ENCODE measurements around the gene TRAF4.

TRAF4 gene

DNA sequence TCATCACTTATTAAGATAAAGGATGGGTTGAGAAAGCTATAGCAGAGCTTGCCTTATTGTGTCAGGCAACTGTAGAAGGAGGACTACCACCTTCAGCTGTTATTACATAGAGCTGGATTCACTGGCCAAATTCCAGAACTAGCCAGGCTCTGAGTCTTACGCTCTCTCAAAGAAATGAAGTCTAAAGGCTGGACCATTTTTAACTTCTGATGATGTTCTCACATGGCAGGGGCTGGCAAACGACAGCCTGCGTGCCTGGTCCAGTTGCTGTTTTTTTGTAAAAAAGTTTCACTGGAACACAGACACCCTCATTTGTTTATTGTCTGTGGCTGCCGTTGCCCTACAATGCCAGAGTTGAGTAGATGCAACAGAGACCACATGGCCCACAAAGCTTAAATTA is 21.2 kb downstream of the TRAF4 start:
- Histone ChIP-seq H3K27me3 (ENCODE audit: insufficient read depth, low read length, poor library complexity) (no peaks in the 10 kb centered on the region), H3K27ac (ENCODE audit: low read length) (no peak overlapping the region), H4K20me1 (ENCODE audit: insufficient read depth, low read length) (peaks cover 9% of the 10 kb centered on the region; the same call in 1 of the 2 replicates), H3K4me3 (ENCODE audit: low read depth in 1 of 2, low read length in 2 of 2) (no peak overlapping the region), H2AFZ (ENCODE audit: low read depth, low read length) (no peak overlapping the region), H3K79me2 (ENCODE audit: insufficient read depth, low read length) (peaks cover 15% of the 10 kb centered on the region), H3K4me2 (ENCODE audit: insufficient read depth, low read length) (no peak overlapping the region), H3K36me3 (ENCODE audit: insufficient read depth, low read length) (peaks cover 44% of the 10 kb centered on the region), H3K4me1 (ENCODE audit: insufficient read depth, low read length) (no peaks in the 10 kb centered on the region), H3K9ac (ENCODE audit: low read depth, low read length) (no peak overlapping the region), H3K9me3 (ENCODE audit: insufficient read depth, low read length, severe bottlenecking) (no peaks in the 10 kb centered on the region)
- no peak for DNase-seq
- no peak for ATAC-seq (ENCODE audit: insufficient read depth, low read depth)
- no peak for TF ChIP-seq EZH2 (IDR thresholded peaks at IDR 0.05; ENCODE audit: borderline replicate concordance, low read depth, low read length, severe bottlenecking)
- TF ChIP-seq, protein P1, sequence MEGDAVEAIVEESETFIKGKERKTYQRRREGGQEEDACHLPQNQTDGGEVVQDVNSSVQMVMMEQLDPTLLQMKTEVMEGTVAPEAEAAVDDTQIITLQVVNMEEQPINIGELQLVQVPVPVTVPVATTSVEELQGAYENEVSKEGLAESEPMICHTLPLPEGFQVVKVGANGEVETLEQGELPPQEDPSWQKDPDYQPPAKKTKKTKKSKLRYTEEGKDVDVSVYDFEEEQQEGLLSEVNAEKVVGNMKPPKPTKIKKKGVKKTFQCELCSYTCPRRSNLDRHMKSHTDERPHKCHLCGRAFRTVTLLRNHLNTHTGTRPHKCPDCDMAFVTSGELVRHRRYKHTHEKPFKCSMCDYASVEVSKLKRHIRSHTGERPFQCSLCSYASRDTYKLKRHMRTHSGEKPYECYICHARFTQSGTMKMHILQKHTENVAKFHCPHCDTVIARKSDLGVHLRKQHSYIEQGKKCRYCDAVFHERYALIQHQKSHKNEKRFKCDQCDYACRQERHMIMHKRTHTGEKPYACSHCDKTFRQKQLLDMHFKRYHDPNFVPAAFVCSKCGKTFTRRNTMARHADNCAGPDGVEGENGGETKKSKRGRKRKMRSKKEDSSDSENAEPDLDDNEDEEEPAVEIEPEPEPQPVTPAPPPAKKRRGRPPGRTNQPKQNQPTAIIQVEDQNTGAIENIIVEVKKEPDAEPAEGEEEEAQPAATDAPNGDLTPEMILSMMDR (IDR thresholded peaks at IDR 0.05; ENCODE audit: borderline replicate concordance, extremely low read depth, low read length, poor library complexity, severe bottlenecking) = no peak

DNA sequence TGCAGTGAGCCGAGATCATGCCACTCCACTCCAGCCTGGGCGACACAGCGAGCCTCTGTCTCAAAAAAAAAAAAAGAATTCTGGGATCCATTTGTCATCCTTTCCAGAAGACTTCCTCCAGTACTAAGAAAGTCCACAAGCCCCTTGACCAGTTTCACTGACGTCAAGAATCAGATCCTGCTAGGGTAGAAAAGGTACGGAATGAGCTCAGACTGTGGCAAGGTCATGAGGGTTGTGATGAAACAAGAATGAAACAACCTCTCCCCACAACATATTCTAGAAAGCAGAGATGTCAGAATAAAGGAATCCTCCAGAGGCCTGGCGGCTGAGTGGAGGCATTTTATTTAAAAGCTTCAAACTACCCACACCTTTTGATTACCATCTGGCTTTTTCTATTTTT is 29.9 kb downstream of the TRAF4 start:
- ATAC-seq (ENCODE audit: insufficient read depth, low read depth) = no peak
- Histone ChIP-seq H3K4me1 (ENCODE audit: insufficient read depth, low read length) (peaks cover 2% of the 10 kb centered on the region; the same call in 1 of the 2 replicates), H3K4me2 (ENCODE audit: insufficient read depth, low read length) (no peak overlapping the region), H3K27ac (ENCODE audit: low read length) (no peak overlapping the region), H4K20me1 (ENCODE audit: insufficient read depth, low read length) (peaks cover 6% of the 10 kb centered on the region; the same call in 1 of the 2 replicates), H3K4me3 (ENCODE audit: low read depth in 1 of 2, low read length in 2 of 2) (no peak overlapping the region), H3K9me3 (ENCODE audit: insufficient read depth, low read length, severe bottlenecking) (no peaks in the 10 kb centered on the region), H3K79me2 (ENCODE audit: insufficient read depth, low read length) (peaks cover 49% of the 10 kb centered on the region), H2AFZ (ENCODE audit: low read depth, low read length) (no peak overlapping the region), H3K36me3 (ENCODE audit: insufficient read depth, low read length) (no peaks in the 10 kb centered on the region), H3K27me3 (ENCODE audit: insufficient read depth, low read length, poor library complexity) (no peaks in the 10 kb centered on the region), H3K9ac (ENCODE audit: low read depth, low read length) (no peak overlapping the region)
- TF ChIP-seq, protein P1 (IDR thresholded peaks at IDR 0.05; ENCODE audit: borderline replicate concordance, extremely low read depth, low read length, poor library complexity, severe bottlenecking) = no peak
- no peak for TF ChIP-seq EZH2 (IDR thresholded peaks at IDR 0.05; ENCODE audit: borderline replicate concordance, low read depth, low read length, severe bottlenecking)
- DNase-seq = no peak

GRCh38 chr17:28774206-28774605 is 30.4 kb downstream of the TRAF4 start:
- H3K9me3 ChIP-seq (ENCODE audit: insufficient read depth, low read length, severe bottlenecking) = no peaks in the 10 kb centered on the region
- TF ChIP-seq, protein P1 (IDR thresholded peaks at IDR 0.05; ENCODE audit: borderline replicate concordance, extremely low read depth, low read length, poor library complexity, severe bottlenecking) = no peak
- TF ChIP-seq EZH2 (IDR thresholded peaks at IDR 0.05; ENCODE audit: borderline replicate concordance, low read depth, low read length, severe bottlenecking) = no peak
- no peak overlapping the region for H3K27ac ChIP-seq (ENCODE audit: low read length)
- no peak overlapping the region for H2AFZ ChIP-seq (ENCODE audit: low read depth, low read length)
- peaks cover 6% of the 10 kb centered on the region; the same call in 1 of the 2 replicates for H4K20me1 ChIP-seq (ENCODE audit: insufficient read depth, low read length)
- no peak overlapping the region for H3K4me2 ChIP-seq (ENCODE audit: insufficient read depth, low read length)
- H3K4me1 ChIP-seq (ENCODE audit: insufficient read depth, low read length) = peaks cover 2% of the 10 kb centered on the region; the same call in 1 of the 2 replicates
- no peaks in the 10 kb centered on the region for H3K36me3 ChIP-seq (ENCODE audit: insufficient read depth, low read length)
- H3K4me3 ChIP-seq (ENCODE audit: low read depth in 1 of 2, low read length in 2 of 2) = no peak overlapping the region
- H3K27me3 ChIP-seq (ENCODE audit: insufficient read depth, low read length, poor library complexity) = no peaks in the 10 kb centered on the region
- H3K79me2 ChIP-seq (ENCODE audit: insufficient read depth, low read length) = peaks cover 54% of the 10 kb centered on the region
- ATAC-seq (ENCODE audit: insufficient read depth, low read depth) = no peak
- no peak for DNase-seq
- no peak overlapping the region for H3K9ac ChIP-seq (ENCODE audit: low read depth, low read length)

Measured in DND-41 (cell line).